ENCODE results near the gene SYNGR2. TPM values are rescaled to one million over a fixed set of nuclear protein-coding genes. Genes with fewer than 3 reads are reported as not detected.

The SYNGR2 gene
- total RNA-seq, 1 experiment from 2014 or later: 37.6 TPM

DNA sequence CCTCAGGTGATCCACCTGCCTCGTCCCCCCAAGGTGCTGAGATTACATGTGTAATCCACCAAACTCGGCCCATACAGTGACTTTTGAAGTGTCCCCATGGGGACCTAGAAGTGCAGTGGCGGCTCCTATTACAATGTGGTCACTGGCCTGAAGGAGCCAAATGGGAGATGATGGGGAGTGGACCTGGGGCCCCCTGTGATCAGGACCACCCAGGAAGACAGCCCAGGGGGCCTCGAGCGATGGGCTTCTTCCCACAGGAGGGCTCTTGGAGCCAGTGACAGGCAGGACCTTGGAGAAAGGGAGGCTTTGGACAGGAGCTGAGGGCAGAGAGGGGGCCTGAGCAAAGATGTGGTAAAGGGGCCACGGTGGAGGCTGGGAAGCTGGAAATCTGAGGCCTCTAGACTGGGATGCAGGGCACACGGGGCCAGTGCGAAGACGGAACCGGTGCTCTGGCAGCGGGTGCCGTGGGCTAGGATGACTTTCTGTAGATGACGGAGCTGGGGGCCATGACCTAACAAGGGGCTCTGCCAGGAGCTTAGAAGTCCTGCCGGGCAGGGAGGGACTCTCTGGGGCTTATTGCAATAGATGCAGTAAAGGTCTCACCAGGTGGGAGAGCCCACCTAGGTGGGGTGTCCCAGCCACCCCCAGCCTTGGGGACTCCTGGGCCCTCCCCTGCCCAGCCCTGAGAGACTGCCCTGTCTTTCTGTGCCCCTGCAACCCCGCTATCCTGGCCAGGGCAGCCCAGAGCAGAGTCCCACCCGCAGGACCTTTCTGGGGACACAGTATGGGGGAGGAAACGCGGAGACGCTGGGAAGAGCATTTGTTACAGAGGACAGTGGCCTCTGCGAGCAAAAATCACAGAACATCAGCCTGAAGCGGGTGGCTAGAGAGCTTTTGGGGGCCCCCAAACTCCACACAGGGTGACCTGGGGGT is 24.9 kb upstream of the SYNGR2 start:
- no peak for DNase-seq (ENCODE audit: low read depth)

DNA sequence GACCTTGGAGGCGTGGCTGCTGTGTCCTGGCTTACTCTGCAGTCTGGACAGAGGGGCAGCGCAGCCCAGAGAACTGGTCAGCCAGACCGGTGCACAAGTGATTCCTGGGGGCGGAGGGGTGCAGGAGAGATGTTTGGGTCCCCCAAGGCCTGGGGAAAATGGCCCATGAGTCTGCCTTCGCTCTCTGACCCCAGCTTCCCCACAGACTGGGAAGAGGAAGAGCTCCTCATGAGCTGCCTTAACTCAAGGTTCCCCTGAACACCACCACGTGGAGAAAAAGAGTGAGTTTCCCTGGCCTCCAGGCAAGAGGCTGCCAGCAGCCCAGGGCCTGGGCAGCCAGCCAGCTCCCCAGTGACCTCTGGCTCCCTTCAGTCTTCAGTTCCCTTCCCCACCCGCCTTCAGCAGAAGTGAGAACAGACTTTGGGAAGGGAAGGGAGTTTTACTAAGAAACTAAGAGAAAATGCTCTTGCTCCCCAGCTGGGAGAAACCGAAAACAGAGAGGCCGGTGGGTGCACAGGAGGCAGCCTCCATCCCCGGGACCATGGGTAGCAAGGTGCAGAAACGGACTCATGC is 24.1 kb upstream of the SYNGR2 start:
- DNase-seq (ENCODE audit: low read depth): peak; percentile 87

DNA sequence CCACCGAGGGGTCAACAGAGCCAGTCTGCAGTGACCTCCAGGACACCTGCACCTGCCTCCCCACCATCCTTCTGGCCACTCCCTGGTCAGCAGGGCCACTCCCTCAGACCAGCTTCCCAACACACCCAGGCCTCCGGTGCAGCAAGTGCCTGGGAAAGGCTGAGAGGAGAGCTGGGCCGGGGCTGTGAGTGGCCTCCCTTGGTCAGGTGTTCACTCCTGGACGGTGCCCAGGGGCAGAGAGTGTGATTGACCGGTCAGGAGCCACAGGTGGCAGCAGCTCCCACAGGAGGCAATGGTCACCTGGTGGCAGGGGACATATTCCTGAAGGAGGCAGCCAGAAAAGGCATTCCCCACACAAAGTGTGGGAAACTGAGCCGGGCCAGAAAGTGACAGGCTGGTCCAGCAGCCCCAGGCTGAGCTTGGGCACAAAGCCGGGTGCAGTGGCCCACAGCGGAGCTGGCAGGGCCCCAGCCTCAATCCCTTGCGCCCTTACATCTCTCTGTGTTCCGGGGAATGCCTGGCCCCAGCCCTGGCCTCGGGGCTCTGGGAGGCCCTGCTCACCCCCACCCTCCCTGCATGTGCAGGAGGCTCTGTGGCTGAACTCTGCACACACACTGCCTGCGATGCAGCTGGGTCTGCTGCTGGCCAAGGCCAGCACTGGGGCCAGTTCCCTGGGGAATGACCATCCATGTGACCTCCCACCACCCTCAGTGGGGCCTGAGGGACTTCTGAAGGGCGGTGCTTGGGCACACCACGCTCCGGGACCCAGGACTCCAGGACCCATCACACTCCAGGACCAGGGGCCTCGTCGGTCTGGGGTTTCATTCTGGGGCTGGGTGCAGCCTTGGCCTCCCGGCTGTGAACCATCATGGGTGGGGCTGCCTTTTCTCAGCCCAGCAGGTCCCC is 23.4 kb upstream of the SYNGR2 start:
- peak; percentile 29 for DNase-seq (ENCODE audit: low read depth)

GRCh38 chr17:78146471-78146869 is 21.9 kb upstream of the SYNGR2 start:
- no peak for DNase-seq (ENCODE audit: low read depth)

GRCh38 chr17:78146881-78147280 is 21.5 kb upstream of the SYNGR2 start:
- DNase-seq (ENCODE audit: low read depth): no peak

- DNase-seq (ENCODE audit: low read depth): no peak
Observed at GRCh38 chr17:78147315-78147998, 20.9 kb upstream of the SYNGR2 start.

- DNase-seq (ENCODE audit: low read depth): no peak
Observed at GRCh38 chr17:78148286-78149016, 19.9 kb upstream of the SYNGR2 start.

DNA sequence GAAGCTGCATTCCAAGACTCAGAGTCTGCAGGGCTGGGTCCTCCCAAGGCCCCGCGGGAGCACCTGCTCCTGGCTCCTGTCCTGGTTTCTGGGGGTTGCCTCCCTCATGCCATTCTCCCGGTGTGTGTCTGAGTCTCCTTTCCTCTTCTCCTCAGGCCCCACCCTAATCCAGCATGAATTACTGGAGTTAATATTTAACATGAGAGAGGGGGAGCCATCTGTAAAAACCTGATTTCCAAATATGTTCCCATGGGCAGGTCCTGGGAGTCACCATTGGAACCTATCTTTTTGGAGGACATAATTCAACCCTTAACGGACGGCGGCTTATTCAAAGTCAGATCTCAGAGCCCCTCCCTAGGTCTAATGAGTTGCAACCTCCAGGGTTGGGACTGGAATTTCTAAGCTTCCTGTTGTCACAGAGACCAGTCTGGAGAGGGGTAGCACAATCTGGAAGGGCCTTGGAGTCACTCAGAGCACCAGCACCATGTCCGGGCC is 16.8 kb upstream of the SYNGR2 start:
- no peak for DNase-seq (ENCODE audit: low read depth)

DNA sequence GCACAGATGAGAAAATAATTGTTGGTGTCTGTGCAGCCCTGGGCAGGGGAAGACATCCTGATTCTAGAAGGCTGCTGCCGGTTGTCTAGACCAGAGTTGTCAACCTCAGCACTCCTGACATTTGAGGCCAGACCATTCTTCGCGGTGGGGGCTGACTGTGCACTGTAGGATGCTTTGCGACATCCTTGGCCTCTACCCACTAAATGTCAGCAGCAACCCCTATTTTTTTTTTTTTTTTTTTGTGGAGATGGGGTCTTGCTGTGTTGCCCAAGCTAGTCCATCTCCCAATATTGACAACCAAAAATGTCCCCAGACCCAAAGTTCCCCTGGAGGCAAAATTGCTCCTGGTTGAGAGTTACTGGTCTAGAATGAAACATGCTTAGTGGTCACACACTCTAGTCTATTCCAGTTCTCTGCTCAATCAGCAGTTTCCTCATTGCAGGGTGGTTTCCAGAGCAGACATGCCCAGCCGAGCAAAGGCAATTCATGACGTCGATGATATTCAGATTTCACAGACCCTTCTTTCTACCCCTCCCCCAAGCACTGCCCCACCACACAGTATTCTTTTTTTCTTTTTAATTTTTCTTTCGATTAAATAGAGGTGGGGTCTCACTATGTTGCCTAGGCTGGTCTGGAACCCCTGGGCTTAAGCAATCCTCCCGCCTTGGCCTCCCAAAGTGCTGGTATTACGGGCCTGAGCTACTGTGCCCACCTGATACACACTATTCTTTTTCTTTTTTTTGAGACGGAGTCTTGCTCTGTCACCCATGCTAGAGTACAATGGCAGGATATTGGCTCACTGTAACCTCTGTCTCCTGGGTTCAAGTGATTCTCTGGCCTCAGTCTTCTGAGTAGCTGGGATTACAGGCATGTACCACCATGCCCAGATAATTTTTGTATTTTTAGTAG is 13.2 kb upstream of the SYNGR2 start:
- no peak for DNase-seq (ENCODE audit: low read depth)

GRCh38 chr17:78159575-78160158 is 8.7 kb upstream of the SYNGR2 start:
- peak; percentile 59 for DNase-seq (ENCODE audit: low read depth)

DNA sequence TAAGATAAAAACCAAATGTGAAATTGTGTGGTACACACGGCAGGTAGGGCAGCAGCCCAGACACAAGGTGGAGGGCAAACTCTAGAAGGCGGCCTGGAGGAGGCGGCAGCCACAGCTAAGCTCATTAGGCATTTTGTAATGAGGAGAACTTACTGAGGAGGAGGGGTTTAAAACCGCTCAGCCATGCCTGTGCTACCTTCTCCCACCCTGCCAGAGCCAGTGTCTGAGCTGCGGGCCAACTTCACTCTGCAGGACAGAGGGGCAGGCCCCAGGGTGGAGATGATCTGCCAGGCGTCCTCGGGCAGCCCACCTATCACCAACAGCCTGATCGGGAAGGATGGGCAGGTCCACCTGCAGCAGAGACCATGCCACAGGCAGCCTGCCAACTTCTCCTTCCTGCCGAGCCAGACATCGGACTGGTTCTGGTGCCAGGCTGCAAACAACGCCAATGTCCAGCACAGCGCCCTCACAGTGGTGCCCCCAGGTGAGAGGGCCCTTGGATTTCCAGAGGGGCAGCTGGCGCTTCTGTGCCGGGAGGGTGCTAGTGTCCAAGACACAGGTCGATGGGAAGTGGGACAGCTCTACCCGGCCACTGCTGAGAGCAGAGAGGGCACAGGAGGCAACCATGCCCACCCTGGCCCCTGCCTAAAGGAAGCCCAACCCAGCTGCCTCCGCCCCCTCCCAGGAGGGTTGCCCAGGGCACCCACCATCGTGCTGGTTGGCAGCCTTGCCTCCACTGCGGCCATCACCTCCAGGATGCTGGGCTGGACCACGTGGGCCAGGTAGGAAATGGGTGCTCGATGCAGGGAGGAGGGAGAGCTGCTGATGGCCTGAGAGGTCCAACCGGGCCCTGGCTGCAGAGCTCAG is 4.3 kb upstream of the SYNGR2 start:
- no peak for DNase-seq (ENCODE audit: low read depth)

GRCh38 chr17:78164748-78165607 is 3.4 kb upstream of the SYNGR2 start:
- no peak for DNase-seq (ENCODE audit: low read depth)

DNA sequence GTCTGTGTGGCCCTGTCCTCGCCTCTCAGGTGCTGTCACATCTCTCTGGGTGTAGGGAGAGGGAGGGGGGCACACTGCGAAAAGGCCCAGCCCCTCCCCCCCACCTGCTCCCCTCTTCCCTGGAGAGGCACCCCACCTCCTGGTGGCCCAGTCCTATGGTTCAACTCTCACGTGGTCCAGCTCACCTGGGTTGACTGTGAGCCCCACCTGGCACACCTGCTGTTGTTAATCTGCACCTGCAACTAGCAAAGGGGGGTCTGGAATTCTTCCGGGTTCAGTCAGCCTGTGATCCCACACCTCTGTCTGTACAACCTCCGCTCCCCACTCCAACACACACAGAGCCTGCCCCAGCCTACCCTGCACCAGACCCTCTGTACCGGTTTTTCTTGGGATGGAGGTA is 2.0 kb upstream of the SYNGR2 start:
- no peak for DNase-seq (ENCODE audit: low read depth)

- peak; percentile 74 for DNase-seq (ENCODE audit: low read depth)
Observed at GRCh38 chr17:78168903-78169793, 767 bp downstream of the SYNGR2 start.

DNA sequence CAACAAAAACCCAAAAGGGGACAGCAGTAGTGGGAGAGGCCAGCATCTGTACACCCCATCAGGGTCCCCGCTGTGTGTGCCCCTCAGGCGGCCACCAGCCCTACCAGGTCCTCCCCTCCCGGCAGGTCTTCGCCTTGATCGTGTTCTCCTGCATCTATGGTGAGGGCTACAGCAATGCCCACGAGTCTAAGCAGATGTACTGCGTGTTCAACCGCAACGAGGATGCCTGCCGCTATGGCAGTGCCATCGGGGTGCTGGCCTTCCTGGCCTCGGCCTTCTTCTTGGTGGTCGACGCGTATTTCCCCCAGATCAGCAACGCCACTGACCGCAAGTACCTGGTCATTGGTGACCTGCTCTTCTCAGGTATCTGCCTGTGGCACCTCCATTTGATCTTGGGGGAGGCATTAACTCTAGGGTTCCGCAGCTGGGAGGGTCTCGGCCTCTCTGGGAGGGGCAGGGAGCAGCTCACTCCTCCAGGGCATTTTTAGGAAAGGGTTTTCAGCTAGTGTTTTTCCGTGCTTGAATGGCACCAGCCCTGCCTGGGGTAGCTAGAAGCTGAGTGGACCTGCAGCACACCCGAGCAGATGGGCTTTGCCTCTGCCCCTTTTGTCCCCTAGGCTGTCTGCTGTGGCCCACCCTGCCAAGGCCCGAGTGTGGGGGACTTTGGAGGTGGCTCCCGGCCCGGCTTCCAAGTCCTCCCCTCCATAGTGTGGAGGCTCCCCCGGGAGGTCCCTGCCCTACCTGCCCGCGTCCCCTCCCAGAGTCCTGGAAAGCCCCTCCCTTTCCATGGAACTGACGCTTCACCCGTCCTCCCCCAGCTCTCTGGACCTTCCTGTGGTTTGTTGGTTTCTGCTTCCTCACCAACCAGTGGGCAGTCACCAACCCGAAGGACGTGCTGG is 2.6 kb downstream of the SYNGR2 start:
- no peak for DNase-seq (ENCODE audit: low read depth)
